Mesenchymal stem cell (in vitro differentiated cells and primary cell): Measurements from ENCODE around the gene AOPEP.
"Not testable (repeated sequence)": the region's sequence is repeated elsewhere in the genome, so short reads cannot be mapped to it uniquely, and the experiment has no call there.

Source experiments
- DNase-seq: peaks from one replicate; pipeline ENCODE4 v3.0.0-alpha.2; 2013
- H2AFZ ChIP-seq: one replicate; pipeline ENCODE4 v1.6.1; 2013; ENCODE audit warnings: low read depth, mild to moderate bottlenecking, control low read depth, inconsistent platforms, low read length, moderate library complexity
- H2AK5ac ChIP-seq: 2 replicates; pipeline ENCODE4 v1.6.1; 2013; ENCODE audit warnings: low read length, moderate library complexity, mild to moderate bottlenecking, inconsistent platforms; ENCODE audit not compliant: severe bottlenecking
- H2BK120ac ChIP-seq: one replicate; pipeline ENCODE4 v1.6.1; 2013; ENCODE audit warnings: low read depth, mild to moderate bottlenecking, inconsistent platforms, low read length, moderate library complexity
- H2BK12ac ChIP-seq, 2 experiments: one replicate each; pipeline ENCODE4 v1.6.1; 2013; ENCODE audit warnings: inconsistent platforms in 2 of 2, low read length in 2 of 2, mild to moderate bottlenecking in 2 of 2, moderate library complexity in 2 of 2, control low read depth in 1 of 2
- H2BK15ac ChIP-seq: one replicate; pipeline ENCODE4 v1.6.1; 2013; ENCODE audit warnings: mild to moderate bottlenecking, low read depth, inconsistent platforms; ENCODE audit not compliant: poor library complexity, severe bottlenecking
- H2BK5ac ChIP-seq: 2 replicates; pipeline ENCODE4 v1.6.1; 2013; ENCODE audit warnings: low read depth, mild to moderate bottlenecking, low read length, control low read depth, inconsistent platforms; ENCODE audit not compliant: poor library complexity, severe bottlenecking
- H3K14ac ChIP-seq, 2 experiments: one replicate each; pipeline ENCODE4 v1.6.1; 2013; ENCODE audit warnings: inconsistent platforms in 2 of 2, low read length in 2 of 2, control low read depth in 1 of 2, mild to moderate bottlenecking in 1 of 2, moderate library complexity in 1 of 2
- H3K18ac ChIP-seq, 2 experiments: one replicate each; pipeline ENCODE4 v1.6.1; 2013; ENCODE audit warnings: inconsistent platforms in 2 of 2, low read length in 2 of 2, control low read depth in 1 of 2, low read depth in 1 of 2, mild to moderate bottlenecking in 1 of 2
- H3K23ac ChIP-seq, 2 experiments: one replicate each; pipeline ENCODE4 v1.6.1; 2013; ENCODE audit warnings: inconsistent platforms in 2 of 2, low read length in 2 of 2, mild to moderate bottlenecking in 2 of 2, moderate library complexity in 2 of 2, control low read depth in 1 of 2
- H3K27ac ChIP-seq: 2 replicates; pipeline ENCODE4 v1.5.1; 2013; ENCODE audit warnings: mild to moderate bottlenecking, moderate library complexity, low read length, control low read depth, inconsistent platforms; ENCODE audit not compliant: poor library complexity, severe bottlenecking
- H3K27me3 ChIP-seq, 2 experiments: 2 replicates each; pipeline versions ENCODE4 v1.6.1 to v1.7.0; 2013; ENCODE audit warnings: low read length in 2 of 2, mild to moderate bottlenecking in 2 of 2, moderate library complexity in 2 of 2, control low read depth in 1 of 2, inconsistent platforms in 1 of 2; ENCODE audit not compliant: control insufficient read depth in 1 of 2, insufficient read depth in 1 of 2
- H3K36me3 ChIP-seq, 2 experiments: 2 replicates each; pipeline versions ENCODE4 v1.6.1 to v1.7.0; 2013; ENCODE audit warnings: low read length in 2 of 2, control low read depth in 1 of 2, inconsistent platforms in 1 of 2, low read depth in 1 of 2, mild to moderate bottlenecking in 1 of 2; ENCODE audit not compliant: insufficient read depth in 2 of 2, control insufficient read depth in 1 of 2
- H3K4ac ChIP-seq, 2 experiments: one replicate each; pipeline ENCODE4 v1.6.1; 2013; ENCODE audit warnings: inconsistent platforms in 2 of 2, low read length in 2 of 2, mild to moderate bottlenecking in 2 of 2, moderate library complexity in 2 of 2, control low read depth in 1 of 2, low read depth in 1 of 2
- H3K4me1 ChIP-seq: 2 replicates; pipeline ENCODE4 v1.6.1; 2013; ENCODE audit warnings: low read depth, low read length, control low read depth; ENCODE audit not compliant: control insufficient read depth, insufficient read depth
- H3K4me2 ChIP-seq: 2 replicates; pipeline ENCODE4 v1.6.1; 2013; ENCODE audit warnings: low read length, mild to moderate bottlenecking, inconsistent platforms; ENCODE audit not compliant: poor library complexity, severe bottlenecking
- H3K4me3 ChIP-seq, 2 experiments: 2 replicates each; pipeline versions ENCODE4 v1.5.1 to v1.7.0; 2013; ENCODE audit warnings: low read length in 2 of 2, mild to moderate bottlenecking in 2 of 2, control low read depth in 1 of 2, low read depth in 1 of 2; ENCODE audit not compliant: insufficient read depth in 1 of 2
- H3K79me1 ChIP-seq: replicated peaks from 2 replicates; pipeline ENCODE4 v1.6.1; 2013; ENCODE audit warnings: mild to moderate bottlenecking, control low read depth, low read length, inconsistent platforms; ENCODE audit not compliant: poor library complexity, severe bottlenecking
- H3K9ac ChIP-seq: 2 replicates; pipeline ENCODE4 v1.7.0; 2013; ENCODE audit warnings: mild to moderate bottlenecking, low read length, moderate library complexity
- H3K9me3 ChIP-seq: 2 replicates; pipeline ENCODE4 v1.7.0; 2013; ENCODE audit warnings: mild to moderate bottlenecking, low read length; ENCODE audit not compliant: control insufficient read depth
- H4K8ac ChIP-seq: one replicate; pipeline ENCODE4 v1.6.1; 2013; ENCODE audit warnings: inconsistent platforms, mild to moderate bottlenecking, low read length, moderate library complexity
- H4K91ac ChIP-seq: one replicate; pipeline ENCODE4 v1.6.1; 2013; ENCODE audit warnings: mild to moderate bottlenecking, low read length, inconsistent platforms
- WGBS: methylation state at CpG from one replicate; pipeline ENCODE4 v1.1.7; 2013; ENCODE audit warnings: mixed read lengths; 5-methylcytosine and 5-hydroxymethylcytosine counted together

AOPEP gene

GRCh38 chr9:94961870-94962269 lies 235.4 kb downstream of the AOPEP start:
- H3K27me3 ChIP-seq: no peaks in the 10 kb centered on the region
- H3K18ac ChIP-seq: no peak overlapping the region
- 100% methylated on average over 1 of the region's 2 CpGs for WGBS
- H2AFZ ChIP-seq: no peak overlapping the region
- H2AK5ac ChIP-seq: no peak overlapping the region
- no peak overlapping the region for H3K23ac ChIP-seq
- no peak overlapping the region for H4K91ac ChIP-seq
- no peak overlapping the region for H4K8ac ChIP-seq
- no peak overlapping the region for H2BK120ac ChIP-seq
- H3K14ac ChIP-seq: no peak overlapping the region
- no peak overlapping the region for H3K4me2 ChIP-seq
- no peak overlapping the region for H2BK12ac ChIP-seq
- DNase-seq: no peak
- H3K27ac ChIP-seq: no peak overlapping the region
- no peak overlapping the region for H3K9ac ChIP-seq
- no peaks in the 10 kb centered on the region for H3K4me1 ChIP-seq
- H2BK15ac ChIP-seq: no peak overlapping the region
- H3K9me3 ChIP-seq: no peaks in the 10 kb centered on the region
- H3K36me3 ChIP-seq: peaks cover 0 to 6% of the 10 kb centered on the region in 2 experiments
- H2BK5ac ChIP-seq: no peak overlapping the region
- no peak overlapping the region for H3K4ac ChIP-seq
- H3K4me3 ChIP-seq: no peak overlapping the region
- peaks cover 2% of the 10 kb centered on the region for H3K79me1 ChIP-seq

GRCh38 chr9:94965631-94966030 lies 239.1 kb downstream of the AOPEP start:
- not testable (repeated sequence) for H3K18ac ChIP-seq, H3K23ac ChIP-seq, H3K27me3 ChIP-seq, H3K79me1 ChIP-seq, H2AK5ac ChIP-seq, H3K9me3 ChIP-seq, H2BK15ac ChIP-seq, H3K27ac ChIP-seq, H4K91ac ChIP-seq, H3K4me2 ChIP-seq, H3K4ac ChIP-seq, H2AFZ ChIP-seq, H3K4me1 ChIP-seq, H2BK5ac ChIP-seq, H2BK120ac ChIP-seq, H3K4me3 ChIP-seq, DNase-seq, H3K36me3 ChIP-seq, H4K8ac ChIP-seq, H3K14ac ChIP-seq, H2BK12ac ChIP-seq, H3K9ac ChIP-seq
- 96% methylated on average over 5 of the region's 5 CpGs for WGBS

- H3K79me1 ChIP-seq, H3K4me1 ChIP-seq, H4K91ac ChIP-seq, H3K14ac ChIP-seq, H4K8ac ChIP-seq, H3K9ac ChIP-seq, H3K27ac ChIP-seq, H3K4me2 ChIP-seq, H2BK12ac ChIP-seq, DNase-seq, H3K27me3 ChIP-seq, H2BK15ac ChIP-seq, H3K9me3 ChIP-seq, H3K23ac ChIP-seq, H2BK5ac ChIP-seq, H3K18ac ChIP-seq, H2AFZ ChIP-seq, H3K4me3 ChIP-seq, H2AK5ac ChIP-seq, H3K36me3 ChIP-seq, H3K4ac ChIP-seq, H2BK120ac ChIP-seq: not testable (repeated sequence)
- WGBS: 98% methylated on average over 3 of the region's 3 CpGs
These were observed 239.5 kb downstream of the AOPEP start for GRCh38 chr9:94966046-94966445.

- Histone ChIP-seq H2BK120ac (no peak overlapping the region), H3K4me1 (peaks cover 6% of the 10 kb centered on the region), H2BK5ac (no peak overlapping the region), H2AK5ac (peak overlapping the region; percentile 83), H4K91ac (no peak overlapping the region), H3K4me2 (no peak overlapping the region), H4K8ac (no peak overlapping the region), H3K27ac (no peak overlapping the region), H3K27me3 (no peaks in the 10 kb centered on the region), H2AFZ (no peak overlapping the region), H3K14ac (no peak overlapping the region), H2BK12ac (no peak overlapping the region), H3K9me3 (no peaks in the 10 kb centered on the region), H3K9ac (no peak overlapping the region), H3K4me3 (no peak overlapping the region), H3K36me3 (no peaks in the 10 kb centered on the region), H3K18ac (no peak overlapping the region), H3K23ac (no peak overlapping the region), H3K4ac (no peak overlapping the region), H3K79me1 (peaks cover 4% of the 10 kb centered on the region), H2BK15ac (no peak overlapping the region)
- no peak for DNase-seq
- WGBS: 100% methylated on average over 1 of the region's 1 CpG
These were observed 241.0 kb downstream of the AOPEP start for GRCh38 chr9:94967482-94967881.
